ENCODE results near the gene BOLA1.

- no peak for TF ChIP-seq CTCF (IDR thresholded peaks at IDR 0.05)
- no peak for TF ChIP-seq POLR2A (IDR thresholded peaks at IDR 0.05)
Observed at GRCh38 chr1:149931212-149931790, 31.9 kb downstream of the BOLA1 start.

Measured in thyroid gland (tissue), 4 donors.